GM12878 (cell line): Measurements from ENCODE around the gene ASTN1.

Experiments used
- CBFB ChIP-seq: IDR thresholded peaks from 2 replicates; pipeline ENCODE4 v1.6.1; 2016; ENCODE audit warnings: antibody characterized with exemption, low read depth
- KAT2A ChIP-seq: conservative IDR thresholded peaks from 2 replicates; pipeline ENCODE4 v1.6.1; 2011; ENCODE audit warnings: low read depth, low read length; ENCODE audit not compliant: control insufficient read depth
- NR2C2 ChIP-seq: IDR thresholded peaks from 2 replicates; pipeline ENCODE4 v1.6.1; 2011; ENCODE audit warnings: borderline replicate concordance, low read depth; ENCODE audit not compliant: control insufficient read depth, insufficient read length

- no peak for TF ChIP-seq CBFB
- no peak for TF ChIP-seq KAT2A
- no peak for TF ChIP-seq NR2C2
Observed at GRCh38 chr1:177077734-177078499, 86.6 kb downstream of the ASTN1 start.
